ENCODE data around the gene AGPS.

AGPS gene

GRCh38 chr2:177553176-177553884, 160.8 kb downstream of the AGPS start:
- no peak for DNase-seq

- no peak for DNase-seq
Observed at GRCh38 chr2:177554365-177554764, 161.8 kb downstream of the AGPS start.

- DNase-seq = no peak
Observed at GRCh38 chr2:177556153-177556552, 163.6 kb downstream of the AGPS start.

- no peak for DNase-seq
Observed at GRCh38 chr2:177557794-177558193, 165.2 kb downstream of the AGPS start.

GRCh38 chr2:177559638-177560037, 167.1 kb downstream of the AGPS start:
- DNase-seq = no peak

- DNase-seq = no peak
Observed at GRCh38 chr2:177568390-177568789, 175.8 kb downstream of the AGPS start.

- no peak for DNase-seq
Observed at GRCh38 chr2:177568893-177569292, 176.3 kb downstream of the AGPS start.

GRCh38 chr2:177572236-177572671, 179.7 kb downstream of the AGPS start:
- no peak for DNase-seq

- no peak for DNase-seq
Observed at GRCh38 chr2:177573120-177573519, 180.5 kb downstream of the AGPS start.

- DNase-seq = no peak
Observed at GRCh38 chr2:177574356-177574755, 181.8 kb downstream of the AGPS start.

GRCh38 chr2:177575358-177575757, 182.8 kb downstream of the AGPS start:
- DNase-seq = no peak

GRCh38 chr2:177577075-177577474, 184.5 kb downstream of the AGPS start:
- no peak for DNase-seq

- no peak for DNase-seq
Observed at GRCh38 chr2:177578454-177578853, 185.9 kb downstream of the AGPS start.

- no peak for DNase-seq
Observed at GRCh38 chr2:177579486-177580036, 187.0 kb downstream of the AGPS start.

- no peak for DNase-seq
Observed at GRCh38 chr2:177582000-177582399, 189.4 kb downstream of the AGPS start.

- no peak for DNase-seq
Observed at GRCh38 chr2:177584030-177584692, 191.6 kb downstream of the AGPS start.

GRCh38 chr2:177585234-177585863, 192.8 kb downstream of the AGPS start:
- no peak for DNase-seq

- no peak for DNase-seq
Observed at GRCh38 chr2:177586154-177586553, 193.6 kb downstream of the AGPS start.

- DNase-seq = no peak
Observed at GRCh38 chr2:177587371-177587770, 194.8 kb downstream of the AGPS start.

- no peak for DNase-seq
Observed at GRCh38 chr2:177588671-177589070, 196.1 kb downstream of the AGPS start.

GRCh38 chr2:177589186-177589585, 196.6 kb downstream of the AGPS start:
- DNase-seq = no peak

GRCh38 chr2:177592397-177592796, 199.8 kb downstream of the AGPS start:
- DNase-seq = no peak

- no peak for DNase-seq
Observed at GRCh38 chr2:177592945-177593344, 200.4 kb downstream of the AGPS start.

- DNase-seq = no peak
Observed at GRCh38 chr2:177593402-177593801, 200.8 kb downstream of the AGPS start.
